ENCODE data around the gene KCNQ1OT1. TPM values are rescaled to one million over a fixed set of nuclear protein-coding genes. Genes with fewer than 3 reads are reported as not detected.

Gene KCNQ1OT1
- total RNA-seq, 1 donor, result 5.1 TPM

GRCh38 chr11:2686360-2687222 lies 13.2 kb downstream of the KCNQ1OT1 start:
- H3K4me2 ChIP-seq (ENCODE audit: insufficient read depth, low read length), result no peak overlapping the region
- no peak for TF ChIP-seq CTCF (IDR thresholded peaks at IDR 0.05; ENCODE audit: extremely low read depth, low read depth, low read length)
- no peaks in the 10 kb centered on the region for H3K27me3 ChIP-seq (ENCODE audit: insufficient read depth, low read length)
- H3K9me3 ChIP-seq (ENCODE audit: low read depth, low read length), result no peaks in the 10 kb centered on the region
- peaks cover 19% of the 10 kb centered on the region for H3K36me3 ChIP-seq (ENCODE audit: insufficient read depth, low read length)
- peaks cover 84% of the 10 kb centered on the region for H4K20me1 ChIP-seq (ENCODE audit: insufficient read depth, low read length)
- no peak overlapping the region for H3K4me3 ChIP-seq (ENCODE audit: insufficient read depth, low read length)
- H3K4me1 ChIP-seq (ENCODE audit: insufficient read depth, low read length), result peaks cover 3% of the 10 kb centered on the region
- no peak overlapping the region for H3K27ac ChIP-seq (ENCODE audit: low read depth, low read length)
- no peak overlapping the region for H2AFZ ChIP-seq (ENCODE audit: low read length)
- peaks cover 100% of the 10 kb centered on the region for H3K79me2 ChIP-seq (ENCODE audit: insufficient read depth, low read length)
- DNase-seq (ENCODE audit: insufficient read length, low spot score, missing footprints), result no peak

- Histone ChIP-seq H2AFZ (ENCODE audit: low read length) (no peak overlapping the region), H3K4me2 (ENCODE audit: insufficient read depth, low read length) (no peak overlapping the region), H3K79me2 (ENCODE audit: insufficient read depth, low read length) (peaks cover 100% of the 10 kb centered on the region), H3K27ac (ENCODE audit: low read depth, low read length) (no peak overlapping the region), H4K20me1 (ENCODE audit: insufficient read depth, low read length) (peaks cover 84% of the 10 kb centered on the region), H3K27me3 (ENCODE audit: insufficient read depth, low read length) (no peaks in the 10 kb centered on the region), H3K36me3 (ENCODE audit: insufficient read depth, low read length) (peaks cover 19% of the 10 kb centered on the region), H3K4me3 (ENCODE audit: insufficient read depth, low read length) (no peak overlapping the region), H3K4me1 (ENCODE audit: insufficient read depth, low read length) (peaks cover 3% of the 10 kb centered on the region), H3K9me3 (ENCODE audit: low read depth, low read length) (no peaks in the 10 kb centered on the region)
- DNase-seq (ENCODE audit: insufficient read length, low spot score, missing footprints), result no peak
- no peak for TF ChIP-seq CTCF (IDR thresholded peaks at IDR 0.05; ENCODE audit: extremely low read depth, low read depth, low read length)
Observed at GRCh38 chr11:2685566-2686359, 14.0 kb downstream of the KCNQ1OT1 start.

GRCh38 chr11:2685051-2685450 lies 14.7 kb downstream of the KCNQ1OT1 start:
- H3K27me3 ChIP-seq (ENCODE audit: insufficient read depth, low read length), result no peaks in the 10 kb centered on the region
- H2AFZ ChIP-seq (ENCODE audit: low read length), result no peak overlapping the region
- TF ChIP-seq CTCF (IDR thresholded peaks at IDR 0.05; ENCODE audit: extremely low read depth, low read depth, low read length), result no peak
- peaks cover 3% of the 10 kb centered on the region for H3K4me1 ChIP-seq (ENCODE audit: insufficient read depth, low read length)
- H3K4me3 ChIP-seq (ENCODE audit: insufficient read depth, low read length), result no peak overlapping the region
- H3K27ac ChIP-seq (ENCODE audit: low read depth, low read length), result no peak overlapping the region
- peaks cover 77% of the 10 kb centered on the region for H4K20me1 ChIP-seq (ENCODE audit: insufficient read depth, low read length)
- H3K36me3 ChIP-seq (ENCODE audit: insufficient read depth, low read length), result peaks cover 13% of the 10 kb centered on the region
- peaks cover 97% of the 10 kb centered on the region for H3K79me2 ChIP-seq (ENCODE audit: insufficient read depth, low read length)
- H3K9me3 ChIP-seq (ENCODE audit: low read depth, low read length), result no peaks in the 10 kb centered on the region
- no peak for DNase-seq (ENCODE audit: insufficient read length, low spot score, missing footprints)
- H3K4me2 ChIP-seq (ENCODE audit: insufficient read depth, low read length), result no peak overlapping the region

GRCh38 chr11:2684581-2684980 lies 15.2 kb downstream of the KCNQ1OT1 start:
- H3K27me3 ChIP-seq (ENCODE audit: insufficient read depth, low read length), result no peaks in the 10 kb centered on the region
- no peak overlapping the region for H3K4me2 ChIP-seq (ENCODE audit: insufficient read depth, low read length)
- no peak overlapping the region for H3K4me3 ChIP-seq (ENCODE audit: insufficient read depth, low read length)
- peaks cover 3% of the 10 kb centered on the region for H3K4me1 ChIP-seq (ENCODE audit: insufficient read depth, low read length)
- H3K79me2 ChIP-seq (ENCODE audit: insufficient read depth, low read length), result peaks cover 93% of the 10 kb centered on the region
- no peak for DNase-seq (ENCODE audit: insufficient read length, low spot score, missing footprints)
- no peak overlapping the region for H3K27ac ChIP-seq (ENCODE audit: low read depth, low read length)
- peaks cover 73% of the 10 kb centered on the region for H4K20me1 ChIP-seq (ENCODE audit: insufficient read depth, low read length)
- H3K9me3 ChIP-seq (ENCODE audit: low read depth, low read length), result no peaks in the 10 kb centered on the region
- no peak for TF ChIP-seq CTCF (IDR thresholded peaks at IDR 0.05; ENCODE audit: extremely low read depth, low read depth, low read length)
- no peak overlapping the region for H2AFZ ChIP-seq (ENCODE audit: low read length)
- peaks cover 13% of the 10 kb centered on the region for H3K36me3 ChIP-seq (ENCODE audit: insufficient read depth, low read length)

Data from osteoblast (primary cell).